Suppressor macrophage treated with lipopolysaccharide for 1 hour (primary cell): ENCODE data around the gene SRMS.
A peak's percentile ranks its signal among the peaks of the same experiment; 100 is the strongest.

Experiments used
- DNase-seq, 3 donors: peaks; one replicate each; pipeline ENCODE4 v3.0.0-alpha.2; 2020 to 2022

Gene SRMS

DNA sequence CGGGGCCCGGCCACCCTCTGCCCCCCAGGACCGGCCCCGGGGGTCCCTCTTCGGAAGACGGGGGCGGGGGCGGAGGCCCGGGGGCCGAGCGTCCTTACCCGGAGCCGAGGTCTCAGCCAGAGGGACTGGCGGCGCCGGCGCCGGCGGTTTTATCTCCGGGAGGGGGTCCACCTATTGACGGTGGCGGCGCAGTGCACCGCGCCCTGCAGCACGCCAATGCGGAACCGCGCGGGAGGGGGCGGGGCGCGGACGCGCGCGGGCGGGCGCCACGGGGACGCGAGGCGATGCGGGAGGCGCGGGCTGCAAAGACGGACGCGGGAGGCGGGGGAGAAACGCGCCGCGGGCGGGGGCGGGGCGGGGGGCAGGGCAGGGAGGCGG lies 48.6 kb downstream of the SRMS start, which contains the start of gene EEF1A2:
Gene EEF1A2, minus strand, starts transcription at position 124 of the 378 bp plus-strand sequence. CDS start 1,320 bp downstream, outside the sequence.
- peak; percentile 29 to 68 (median 44) for DNase-seq

DNA sequence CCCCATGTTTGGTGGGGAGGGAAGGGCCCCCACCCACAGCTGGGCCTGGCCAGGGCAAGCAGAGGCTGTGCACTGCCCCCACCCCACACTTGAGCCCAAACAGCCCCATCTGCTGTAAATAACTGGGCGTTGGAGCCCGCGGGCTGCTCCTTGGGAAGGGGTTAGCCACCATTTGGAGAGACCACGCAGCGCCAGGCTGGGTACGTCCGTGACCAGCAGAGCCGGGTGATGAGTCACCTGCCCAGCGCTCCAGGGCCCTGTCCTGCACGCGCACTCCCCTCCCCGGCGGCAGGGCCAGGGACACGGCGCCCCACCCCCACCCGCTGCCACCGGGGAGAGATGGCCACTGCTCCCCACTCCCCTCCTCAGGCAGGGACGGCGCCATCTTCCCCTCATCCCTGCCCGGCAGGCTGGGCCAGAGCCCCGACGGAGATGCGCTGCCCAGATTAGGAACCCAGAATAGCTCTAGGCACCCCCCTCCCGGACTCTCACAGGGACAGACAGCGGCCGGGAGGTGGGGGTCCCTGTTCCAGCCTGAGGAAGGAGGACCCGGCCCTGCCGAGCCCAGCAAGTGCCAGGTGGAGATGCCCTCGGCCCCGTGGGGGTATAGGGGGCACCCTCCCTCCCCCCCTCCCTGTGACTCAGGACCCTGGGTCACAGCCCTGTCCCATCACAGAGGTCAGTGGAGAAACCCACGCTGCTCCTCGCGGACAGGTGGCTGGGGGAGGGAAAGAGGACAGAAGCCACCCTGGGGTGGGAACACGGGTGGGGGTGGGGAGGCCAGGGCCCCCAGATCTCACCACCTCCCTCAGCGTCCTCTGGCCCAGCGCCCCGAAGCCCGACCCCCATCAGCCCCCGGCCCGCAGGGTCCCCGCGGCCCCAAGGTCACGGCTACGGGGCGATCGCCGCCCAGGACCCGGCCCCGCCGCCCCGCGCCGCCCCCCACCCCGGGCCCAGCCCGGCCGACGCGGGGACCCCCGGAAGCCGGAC lies 49.3 kb downstream of the SRMS start:
- peak; percentile 34 to 59 (median 50) for DNase-seq

DNA sequence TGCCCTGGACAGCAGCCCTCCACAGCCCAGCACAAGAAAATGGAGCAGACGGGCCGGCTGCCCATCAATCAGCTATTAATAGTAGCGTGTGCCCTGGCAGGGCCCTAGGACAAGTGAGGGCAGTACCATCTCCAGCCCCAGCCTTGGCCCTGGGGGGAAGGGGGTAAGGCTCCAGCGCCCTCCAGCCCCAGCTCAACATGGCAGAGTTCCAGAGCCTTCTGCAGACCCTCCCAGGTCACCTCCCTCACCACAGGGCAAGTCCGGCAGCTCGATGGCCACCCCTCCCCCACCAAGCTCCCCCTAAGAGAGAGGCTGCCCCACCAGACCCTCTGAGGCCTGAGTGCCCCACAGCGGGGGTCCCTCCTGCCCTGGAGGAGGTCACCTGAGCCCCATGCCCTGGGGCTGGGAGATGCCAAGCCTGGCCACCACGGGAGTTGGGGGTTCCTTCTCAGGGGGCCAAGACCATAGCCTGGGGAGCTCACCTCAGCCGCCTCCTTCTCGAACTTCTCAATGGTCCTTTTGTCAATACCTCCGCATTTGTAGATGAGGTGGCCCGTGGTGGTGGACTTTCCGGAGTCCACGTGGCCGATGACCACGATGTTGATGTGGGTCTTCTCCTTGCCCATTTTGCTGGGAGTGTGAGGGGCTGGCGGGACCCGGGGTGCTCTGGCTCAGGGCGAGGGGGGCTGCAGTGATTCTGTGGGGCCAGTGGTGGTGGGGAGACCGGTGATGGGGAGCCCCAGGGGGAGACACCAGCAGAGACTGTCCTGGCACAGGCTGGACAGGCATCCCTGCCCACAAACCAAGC lies 50.2 kb downstream of the SRMS start:
- DNase-seq: no peak

DNA sequence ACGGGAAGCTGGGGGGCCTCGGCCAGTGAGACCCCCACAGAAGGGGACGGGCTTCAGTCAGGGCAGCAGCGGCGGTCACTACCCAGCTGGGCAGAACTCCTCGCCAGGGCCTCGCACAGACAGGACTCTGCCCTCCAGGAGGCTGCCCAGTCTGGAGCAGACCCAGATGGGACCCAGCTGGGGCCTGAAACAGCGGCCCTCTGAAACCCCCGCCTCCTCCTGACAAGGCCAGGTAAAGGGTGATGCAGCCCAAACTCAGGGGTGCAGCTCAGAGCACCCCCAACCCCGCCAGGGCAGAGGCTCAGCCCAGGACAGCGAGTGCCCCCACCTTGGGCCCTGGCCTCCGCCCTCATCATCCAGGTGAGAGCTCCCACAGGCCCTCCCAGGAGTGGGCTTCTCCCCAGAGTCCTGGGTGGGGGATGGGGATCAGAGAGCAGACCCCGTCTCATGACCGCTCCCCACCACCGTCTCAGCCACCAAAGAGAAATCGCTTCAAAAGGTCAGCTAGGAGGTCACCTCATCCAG lies 50.9 kb downstream of the SRMS start:
- no peak for DNase-seq

DNA sequence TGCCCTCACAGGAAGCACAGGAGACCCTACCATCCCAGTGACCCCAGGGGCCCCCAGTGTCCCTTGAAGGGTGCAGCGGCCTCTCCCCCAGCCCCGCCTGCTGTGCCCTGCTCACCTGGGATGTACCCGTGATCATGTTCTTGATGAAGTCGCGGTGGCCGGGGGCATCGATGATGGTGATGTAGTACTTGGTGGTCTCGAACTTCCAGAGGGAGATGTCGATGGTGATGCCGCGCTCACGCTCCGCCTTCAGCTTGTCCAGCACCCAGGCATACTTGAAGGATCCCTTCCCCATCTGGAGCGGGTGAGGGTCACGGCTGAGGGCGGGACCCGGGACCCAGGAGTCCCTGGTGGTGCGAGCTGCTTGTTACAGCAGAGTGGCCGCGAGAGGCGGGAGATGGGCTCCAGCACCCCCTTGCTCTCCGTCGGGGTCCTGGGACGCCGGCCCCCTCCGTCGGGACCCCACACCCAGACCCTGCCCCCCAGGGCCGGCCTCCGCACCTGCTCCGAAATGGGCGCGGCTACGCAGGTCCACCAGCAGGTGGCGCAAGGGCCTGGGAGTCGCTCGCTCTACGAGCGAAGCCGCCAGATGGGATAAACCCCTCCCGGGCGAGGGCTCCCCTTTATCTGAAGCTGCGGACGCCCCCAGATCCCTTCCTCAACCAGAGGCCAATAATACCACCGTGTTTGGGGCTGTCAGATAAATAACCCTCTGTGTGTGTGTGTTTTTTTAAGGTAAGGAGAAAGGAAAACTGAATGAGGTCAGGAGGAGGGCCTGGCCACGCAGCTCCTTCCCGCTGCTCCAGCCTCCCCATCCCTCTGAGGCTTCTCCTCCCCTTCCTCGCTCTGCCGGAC lies 51.6 kb downstream of the SRMS start:
- peak; percentile 69 to 90 (median 80) for DNase-seq

DNA sequence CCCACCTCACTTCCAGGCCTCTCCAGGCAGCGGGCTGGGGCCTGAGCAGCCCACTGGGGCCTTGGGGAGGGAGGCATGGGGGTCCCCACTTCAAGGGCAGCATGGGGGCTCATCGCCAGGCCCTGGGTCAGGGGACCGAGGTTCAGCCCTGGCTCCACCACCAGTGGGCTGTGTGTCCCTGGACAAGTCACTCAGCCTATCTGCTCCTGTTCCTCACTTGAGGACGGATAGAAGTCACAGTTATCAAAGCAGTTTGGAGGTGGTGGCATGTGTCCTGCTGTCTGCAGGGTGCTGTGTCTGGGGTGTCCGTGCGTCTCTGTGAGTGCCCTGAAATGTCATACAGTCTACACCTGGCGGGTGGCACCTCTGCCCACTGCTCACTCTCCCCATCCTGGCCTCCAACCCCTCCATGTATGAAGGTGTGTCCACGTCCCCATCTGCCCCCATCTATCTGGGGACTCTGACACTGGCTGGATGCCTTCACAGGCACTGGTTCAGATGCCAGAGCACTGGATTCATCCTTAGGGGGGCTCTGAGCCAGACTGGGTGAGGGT lies 52.3 kb downstream of the SRMS start:
- no peak for DNase-seq

DNA sequence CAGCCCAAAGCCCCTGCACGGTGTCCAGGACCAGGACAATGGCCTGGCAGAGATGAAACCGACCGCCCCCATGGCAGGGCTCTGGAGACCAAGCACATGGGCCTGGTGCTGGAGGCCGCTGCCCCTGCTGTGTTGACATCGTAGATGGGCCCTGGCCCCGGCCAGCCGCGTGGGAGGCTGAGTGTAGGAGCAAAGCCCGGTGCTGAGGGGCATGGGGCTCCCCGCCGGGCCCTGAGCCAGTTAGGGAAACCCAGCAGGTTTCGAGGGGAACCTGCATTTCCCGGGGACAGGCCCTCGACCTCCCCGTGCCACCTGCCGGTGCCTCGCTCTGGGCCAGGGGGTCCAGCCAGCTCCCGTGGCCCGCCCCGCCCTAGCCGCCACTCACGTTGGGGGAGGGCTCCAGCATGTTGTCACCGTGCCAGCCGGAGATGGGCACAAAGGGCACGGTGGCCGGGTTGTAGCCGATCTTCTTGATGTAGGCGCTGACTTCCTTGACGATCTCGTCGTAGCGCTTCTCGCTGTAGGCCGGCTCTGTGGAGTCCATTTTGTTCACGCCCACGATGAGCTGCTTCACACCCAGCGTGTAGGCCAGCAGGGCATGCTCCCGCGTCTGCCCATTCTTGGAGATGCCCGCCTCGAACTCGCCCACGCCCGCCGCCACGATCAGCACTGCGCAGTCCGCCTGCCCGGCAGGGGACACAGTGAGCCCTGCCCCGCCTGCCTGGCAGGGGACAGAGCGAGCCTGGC lies 53.0 kb downstream of the SRMS start:
- no peak for DNase-seq

DNA sequence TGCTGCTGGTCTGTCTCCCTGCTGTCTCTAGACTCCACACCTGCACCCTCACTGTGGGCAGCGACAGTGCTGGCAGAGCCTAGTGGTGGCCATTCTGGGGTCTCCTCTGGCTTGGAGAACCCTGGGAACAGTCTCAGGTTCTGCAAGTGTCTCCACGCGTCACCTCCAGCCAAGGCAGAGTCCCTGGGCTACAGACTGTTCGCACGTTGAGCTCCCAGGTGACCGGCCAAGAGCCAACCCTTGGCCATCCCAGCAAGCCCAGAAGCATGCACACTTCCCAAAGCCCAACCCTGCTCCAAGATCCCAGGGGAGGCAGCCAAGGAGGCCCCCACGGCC lies 53.5 kb downstream of the SRMS start:
- no peak for DNase-seq

DNA sequence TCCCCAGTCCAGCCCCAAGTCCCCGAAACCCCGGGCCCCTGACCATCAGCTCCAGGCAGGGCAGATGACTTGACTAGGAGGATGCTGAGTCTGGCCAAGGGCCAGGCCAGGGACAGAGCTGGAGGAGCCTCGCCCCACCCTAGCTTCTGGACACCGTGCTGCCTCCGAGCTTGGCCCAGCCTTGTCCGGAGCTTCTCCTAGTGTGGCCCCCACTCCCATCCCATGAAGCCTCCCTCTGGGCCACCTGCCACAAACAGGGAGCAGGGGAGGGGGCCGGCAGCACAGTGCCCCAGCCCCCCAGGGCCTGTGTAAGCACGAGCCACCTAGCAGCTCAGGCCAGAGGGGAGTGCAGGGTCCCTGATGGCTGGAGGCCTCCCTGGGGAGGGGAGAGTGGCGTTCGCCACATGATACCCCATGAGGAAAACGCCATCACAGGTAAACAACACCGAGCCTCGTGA lies 54.0 kb downstream of the SRMS start:
- peak in 1 of 3 donors; percentile 43 for DNase-seq

DNA sequence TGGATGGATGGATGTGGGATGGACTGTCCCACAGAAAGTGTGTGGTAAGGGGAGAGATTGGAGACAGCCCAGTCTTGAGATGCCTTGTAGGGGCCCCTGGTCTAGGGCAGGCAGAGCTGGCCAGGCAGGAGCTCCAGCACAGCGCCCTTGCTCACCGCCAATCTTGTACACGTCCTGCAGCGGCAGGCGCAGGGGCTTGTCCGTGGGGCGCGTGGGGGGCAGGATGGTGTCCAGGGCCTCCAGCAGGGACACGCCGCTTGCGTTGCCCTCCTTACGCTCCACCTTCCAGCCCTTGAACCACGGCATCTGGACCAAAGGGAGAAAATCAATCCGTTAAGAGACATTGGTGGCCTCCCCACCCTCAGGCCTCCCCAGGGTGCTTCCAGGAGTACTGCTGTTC lies 54.6 kb downstream of the SRMS start:
- no peak for DNase-seq

DNA sequence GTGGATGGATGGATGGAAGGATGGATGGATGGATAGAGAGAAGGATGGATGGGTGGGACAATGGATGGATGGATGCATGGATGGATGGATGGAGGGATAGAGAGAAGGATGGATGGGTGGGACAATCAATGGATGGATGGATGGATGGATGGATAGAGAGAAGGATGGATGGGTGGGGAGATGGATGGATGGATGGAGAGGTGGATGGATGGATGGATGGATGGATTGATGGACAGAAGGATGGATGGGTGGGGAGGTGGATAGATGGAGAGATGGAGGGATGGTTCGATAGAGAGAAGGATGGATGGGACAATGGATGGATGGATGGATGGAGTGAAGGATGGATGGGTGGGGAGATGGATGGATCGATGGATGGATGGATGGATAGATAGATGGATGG lies 55.0 kb downstream of the SRMS start:
- no peak for DNase-seq

DNA sequence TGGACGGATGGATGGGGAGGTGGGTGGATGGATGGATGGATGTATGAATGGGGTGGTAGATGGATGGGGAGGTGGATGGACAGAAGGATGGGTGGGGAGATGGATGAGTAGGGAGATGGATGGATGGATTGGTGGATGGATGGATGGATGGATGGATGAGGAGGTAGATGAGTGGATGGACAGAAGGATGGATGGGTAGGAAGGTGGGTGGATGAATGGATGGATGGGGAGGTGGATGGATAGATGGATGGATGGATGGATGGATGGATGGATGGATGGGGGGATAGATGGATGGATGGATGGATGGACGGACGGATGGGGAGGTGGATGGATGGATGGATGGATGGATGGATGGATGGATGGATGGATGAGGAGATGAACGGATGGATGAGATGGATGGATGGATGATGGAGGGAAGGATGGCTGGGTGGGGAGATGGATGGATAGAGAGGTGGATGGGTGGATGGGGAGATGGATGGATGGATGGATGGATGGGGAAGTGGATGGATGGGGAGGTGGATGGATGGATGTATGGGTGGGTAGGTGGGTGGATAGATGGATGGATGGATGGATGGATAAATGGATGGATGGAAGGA lies 55.8 kb downstream of the SRMS start:
- no peak for DNase-seq

DNA sequence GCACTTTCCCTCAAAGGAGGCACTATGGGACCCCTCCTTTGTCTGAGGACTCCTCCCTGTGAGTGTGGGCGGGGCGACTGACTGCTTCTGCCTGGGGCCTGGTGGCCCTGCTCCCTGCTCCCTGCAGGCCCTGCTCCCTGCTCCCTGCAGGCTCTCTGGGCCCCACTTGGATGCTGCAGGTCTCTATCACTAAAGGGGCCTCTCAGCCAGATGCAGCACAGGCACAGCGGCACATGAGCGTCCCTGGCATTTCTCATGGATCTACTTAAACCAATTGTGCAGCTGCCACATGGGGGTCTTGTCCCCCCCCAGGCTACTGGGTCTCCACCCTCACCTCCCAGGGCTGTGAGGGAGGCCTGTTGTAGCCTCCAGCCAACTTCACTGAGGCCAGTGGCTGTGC lies 56.5 kb downstream of the SRMS start:
- DNase-seq: no peak
